ENCODE data around the gene LRP10.

LRP10 gene

DNA sequence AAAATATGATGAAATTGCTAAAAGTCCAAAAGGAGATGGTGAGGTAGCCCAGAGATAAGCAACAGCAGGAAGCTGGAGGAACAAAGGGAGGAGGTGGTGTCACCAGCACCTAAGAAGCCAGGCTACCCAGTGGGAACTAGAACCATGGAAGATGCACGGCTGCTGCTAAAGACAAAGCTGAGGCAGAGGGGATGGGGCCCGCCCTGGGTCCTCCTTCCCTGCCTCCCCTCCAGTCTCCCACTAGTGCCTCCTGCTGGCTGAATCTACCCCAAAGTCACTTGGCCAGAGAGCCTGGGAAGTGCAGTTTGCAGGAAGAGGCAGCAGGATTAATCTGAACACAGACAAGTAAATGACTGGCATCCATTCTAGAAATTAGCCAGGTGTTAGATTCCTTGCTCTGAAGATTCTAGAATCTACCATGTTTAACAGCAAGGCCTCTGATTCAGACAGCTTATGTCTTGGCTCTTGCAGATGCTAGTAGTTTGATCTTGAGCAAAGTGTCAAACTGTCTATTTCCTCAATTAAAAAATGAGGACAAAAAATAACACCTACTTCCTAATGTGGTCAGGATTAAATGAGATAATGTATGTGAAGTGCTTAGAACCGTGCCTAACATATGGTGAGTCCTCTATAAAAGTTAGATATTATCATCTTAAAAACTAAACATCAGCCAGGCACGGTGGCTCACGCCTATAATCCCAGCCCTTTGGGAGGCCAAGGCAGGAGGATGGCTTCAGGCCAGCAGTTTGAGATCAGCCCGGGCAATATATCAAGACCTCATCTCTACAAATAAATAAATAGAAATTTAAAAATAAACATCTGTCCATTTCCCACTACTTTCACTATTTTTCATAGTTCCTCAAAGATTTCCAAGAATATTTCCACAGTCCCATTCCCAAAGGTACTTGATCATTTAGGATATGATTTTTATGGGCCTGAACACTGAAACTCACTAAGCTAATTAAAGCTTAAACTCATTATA lies 5.8 kb upstream of the LRP10 start:
- peak; percentile 31 for DNase-seq

GRCh38 chr14:22866874-22867273 lies 4.7 kb upstream of the LRP10 start:
- DNase-seq = peak; percentile 2

DNA sequence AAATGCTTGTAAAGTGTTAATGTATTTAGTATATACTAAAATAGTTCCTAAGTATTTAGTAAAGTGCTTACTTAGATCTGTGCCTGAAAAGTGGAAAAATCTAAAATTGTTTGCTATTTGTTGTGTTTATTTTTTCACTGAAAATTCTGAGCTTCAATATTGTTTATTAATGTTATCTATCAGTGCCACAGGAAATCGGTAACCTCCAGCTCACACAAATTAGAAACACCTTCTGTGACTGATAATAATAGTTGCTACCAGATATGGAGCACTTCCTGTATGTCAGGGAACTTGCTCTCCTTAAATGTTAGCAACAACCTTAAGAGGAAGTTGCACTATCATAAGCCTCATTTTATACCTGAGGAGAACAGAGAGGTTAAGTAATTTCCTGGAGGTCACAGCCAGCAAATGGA lies 723 bp upstream of the LRP10 start:
- DNase-seq = no peak

DNA sequence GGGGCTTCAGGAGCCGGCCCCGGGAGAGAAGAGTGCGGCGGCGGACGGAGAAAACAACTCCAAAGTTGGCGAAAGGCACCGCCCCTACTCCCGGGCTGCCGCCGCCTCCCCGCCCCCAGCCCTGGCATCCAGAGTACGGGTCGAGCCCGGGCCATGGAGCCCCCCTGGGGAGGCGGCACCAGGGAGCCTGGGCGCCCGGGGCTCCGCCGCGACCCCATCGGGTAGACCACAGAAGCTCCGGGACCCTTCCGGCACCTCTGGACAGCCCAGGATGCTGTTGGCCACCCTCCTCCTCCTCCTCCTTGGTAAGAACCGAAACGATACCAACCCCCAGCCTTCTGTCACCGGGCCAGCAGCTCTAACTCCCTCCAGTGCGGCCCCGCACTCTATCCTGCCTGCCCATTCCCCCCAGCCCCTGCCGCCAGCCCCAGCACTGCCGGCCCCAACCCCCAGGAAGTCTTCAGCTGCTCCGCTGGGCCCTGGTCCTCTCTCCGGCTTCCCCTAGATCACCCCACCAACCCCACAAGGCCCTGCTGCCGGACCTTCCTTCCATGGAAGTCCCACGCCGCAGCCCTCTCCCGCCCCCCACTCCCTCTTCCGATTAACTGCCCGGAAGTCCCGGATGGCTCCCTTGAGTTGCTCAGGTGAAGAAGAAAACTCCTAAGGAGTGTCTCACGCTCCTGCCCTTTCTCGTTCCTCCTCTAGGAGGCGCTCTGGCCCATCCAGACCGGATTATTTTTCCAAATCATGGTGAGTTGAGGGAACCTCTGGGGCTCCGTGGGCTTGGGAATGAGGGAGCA lies 693 bp downstream of the LRP10 start:
- peak; percentile 87 for DNase-seq

- no peak for DNase-seq
Observed at GRCh38 chr14:22872833-22873520, 1.4 kb downstream of the LRP10 start.

GRCh38 chr14:22875003-22875747 lies 3.6 kb downstream of the LRP10 start:
- DNase-seq = no peak

- no peak for DNase-seq
Observed at GRCh38 chr14:22875748-22876319, 4.3 kb downstream of the LRP10 start.

DNA sequence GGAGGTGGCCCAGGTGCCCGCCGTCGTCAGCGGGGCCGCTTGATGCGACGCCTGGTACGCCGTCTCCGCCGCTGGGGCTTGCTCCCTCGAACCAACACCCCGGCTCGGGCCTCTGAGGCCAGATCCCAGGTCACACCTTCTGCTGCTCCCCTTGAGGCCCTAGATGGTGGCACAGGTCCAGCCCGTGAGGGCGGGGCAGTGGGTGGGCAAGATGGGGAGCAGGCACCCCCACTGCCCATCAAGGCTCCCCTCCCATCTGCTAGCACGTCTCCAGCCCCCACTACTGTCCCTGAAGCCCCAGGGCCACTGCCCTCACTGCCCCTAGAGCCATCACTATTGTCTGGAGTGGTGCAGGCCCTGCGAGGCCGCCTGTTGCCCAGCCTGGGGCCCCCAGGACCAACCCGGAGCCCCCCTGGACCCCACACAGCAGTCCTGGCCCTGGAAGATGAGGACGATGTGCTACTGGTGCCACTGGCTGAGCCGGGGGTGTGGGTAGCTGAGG lies 5.5 kb downstream of the LRP10 start:
- DNase-seq = no peak

- no peak for DNase-seq
Observed at GRCh38 chr14:22878271-22879246, 7.0 kb downstream of the LRP10 start.

GRCh38 chr14:22882064-22882463 lies 10.5 kb downstream of the LRP10 start:
- DNase-seq = no peak

GRCh38 chr14:22882529-22883172 lies 11.1 kb downstream of the LRP10 start:
- DNase-seq = no peak

DNA sequence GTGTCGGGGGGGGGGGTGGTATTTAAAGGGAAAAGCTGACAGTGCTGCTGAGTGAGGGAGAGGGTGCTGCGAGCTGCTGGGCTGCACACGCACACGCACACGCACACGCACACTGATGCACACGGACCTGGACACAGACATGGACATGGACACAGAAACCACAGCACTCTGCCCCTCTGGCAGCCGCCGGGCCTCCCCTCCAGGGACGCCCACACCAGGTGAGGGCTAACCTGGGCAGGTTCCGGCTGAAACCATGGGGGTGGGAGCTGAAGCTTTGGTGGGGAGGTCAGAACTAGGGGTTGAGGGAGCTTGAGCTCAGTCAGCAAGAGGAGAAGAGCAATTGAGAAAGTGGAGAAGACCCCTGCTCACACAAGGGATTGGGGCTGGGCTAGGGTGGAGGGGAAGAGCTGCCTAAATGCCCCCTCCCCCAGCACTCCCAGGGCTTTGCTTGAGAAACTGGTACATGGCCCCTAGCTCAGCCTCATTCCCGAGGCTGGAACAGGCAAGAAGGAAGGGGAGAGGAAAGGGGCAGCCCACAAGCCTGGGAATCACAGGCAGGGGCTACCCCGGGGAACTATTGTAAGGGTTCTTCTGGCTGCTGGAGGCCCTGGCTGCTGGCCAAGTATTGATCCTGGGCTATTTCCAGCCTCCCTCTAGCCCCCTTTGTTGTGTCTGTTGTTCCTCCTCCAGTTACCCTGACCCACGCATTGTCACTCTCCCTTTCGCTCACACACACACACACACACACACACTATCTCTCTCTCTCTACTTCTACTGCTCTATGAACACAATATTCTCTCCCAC lies 11.8 kb downstream of the LRP10 start, which contains the start of gene REM2:
Gene REM2, plus strand, starts transcription at position 50 of the 804 bp plus-strand sequence. Its CDS starts 66 bp downstream, at position 116.
- no peak for DNase-seq

DNA sequence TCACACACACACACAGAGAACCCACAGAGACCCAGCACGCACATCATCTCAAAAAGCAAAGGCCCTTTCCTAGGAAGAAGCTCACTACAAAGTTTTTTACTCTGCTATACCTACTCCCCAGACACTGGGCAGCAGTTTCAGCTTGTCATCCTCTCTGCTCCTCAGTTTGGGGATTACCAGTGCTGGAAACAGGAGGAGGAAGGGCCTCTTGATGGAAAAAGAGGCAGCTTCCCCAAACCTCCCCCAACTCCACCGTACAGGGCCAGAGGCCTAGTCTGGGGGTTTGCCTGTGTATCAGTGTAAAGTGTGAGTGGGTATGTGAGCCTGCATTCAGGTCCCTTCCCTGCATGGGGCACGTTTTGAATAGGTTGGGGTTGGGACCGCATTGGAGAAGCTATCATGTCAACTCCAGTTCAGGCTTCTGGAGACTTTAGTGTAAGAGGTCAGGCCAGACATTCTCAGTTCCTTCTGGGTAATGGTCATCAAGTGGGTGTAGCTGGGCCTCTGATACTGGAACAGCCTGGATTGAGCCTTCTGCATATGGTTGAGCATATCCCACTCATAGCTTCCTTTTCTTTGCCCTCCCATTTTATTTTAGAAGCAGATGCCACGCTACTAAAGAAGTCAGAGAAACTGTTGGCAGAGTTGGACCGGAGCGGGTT lies 12.7 kb downstream of the LRP10 start:
- DNase-seq = no peak

GRCh38 chr14:22884738-22885523 lies 13.4 kb downstream of the LRP10 start:
- no peak for DNase-seq

DNA sequence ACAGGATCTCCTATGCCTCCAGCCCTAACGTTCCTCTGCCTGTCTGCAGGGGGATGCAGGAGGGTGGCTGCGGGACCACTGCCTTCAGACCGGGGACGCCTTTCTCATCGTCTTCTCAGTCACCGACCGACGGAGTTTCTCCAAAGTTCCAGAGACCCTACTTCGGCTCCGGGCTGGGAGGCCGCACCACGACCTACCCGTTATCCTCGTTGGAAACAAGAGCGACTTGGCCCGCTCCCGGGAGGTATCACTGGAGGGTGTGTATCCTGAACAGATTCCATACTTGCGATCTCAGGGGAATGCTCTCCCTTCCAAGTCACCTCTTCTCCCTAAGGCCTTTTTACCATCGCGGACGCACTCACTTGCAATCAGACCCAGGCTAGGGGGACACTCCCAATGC lies 14.4 kb downstream of the LRP10 start:
- DNase-seq = no peak

GRCh38 chr14:22886500-22887259 lies 15.1 kb downstream of the LRP10 start:
- peak; percentile 84 for DNase-seq

Data from left hindlimb (tissue), 1 donor.